ENCODE results near the gene POLR3B. TPM values are rescaled to one million over a fixed set of nuclear protein-coding genes. Genes with fewer than 3 reads are reported as not detected.
"Not testable (repeated sequence)": the region's sequence is repeated elsewhere in the genome, so short reads cannot be mapped to it uniquely, and the experiment has no call there.

The POLR3B gene
- total RNA-seq, 1 donor from 2014 or later = 7.3 TPM

DNA sequence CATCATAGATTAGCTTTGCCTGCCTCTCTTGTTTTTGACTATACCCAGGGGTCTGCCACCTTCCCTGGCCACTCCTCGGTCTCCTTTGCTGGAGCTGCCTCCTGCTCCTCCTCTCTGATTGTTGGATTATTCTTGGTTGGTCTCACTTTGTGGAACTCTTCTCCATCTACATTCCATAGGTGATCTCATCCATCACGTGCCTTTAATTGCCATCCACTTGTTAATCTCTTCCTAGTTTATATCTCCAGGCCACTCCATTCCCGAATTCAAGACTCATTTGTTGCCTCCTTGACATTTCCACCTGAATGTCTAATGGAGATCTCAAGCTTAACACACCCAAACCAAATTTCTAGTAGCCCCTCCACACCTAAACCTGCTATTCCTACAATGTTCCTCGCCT lies 5.4 kb downstream of the POLR3B start:
- Mint-ChIP-seq H3K4me1 (peaks cover 10% of the 10 kb centered on the region), H3K9me3 (no peaks in the 10 kb centered on the region), H3K4me3 (no peak overlapping the region), H3K27ac (no peak overlapping the region), H3K36me3 (ENCODE audit: low read depth) (peaks cover 22% of the 10 kb centered on the region), H3K27me3 (no peaks in the 10 kb centered on the region)
- no peak for DNase-seq
- TF ChIP-seq, protein P1, sequence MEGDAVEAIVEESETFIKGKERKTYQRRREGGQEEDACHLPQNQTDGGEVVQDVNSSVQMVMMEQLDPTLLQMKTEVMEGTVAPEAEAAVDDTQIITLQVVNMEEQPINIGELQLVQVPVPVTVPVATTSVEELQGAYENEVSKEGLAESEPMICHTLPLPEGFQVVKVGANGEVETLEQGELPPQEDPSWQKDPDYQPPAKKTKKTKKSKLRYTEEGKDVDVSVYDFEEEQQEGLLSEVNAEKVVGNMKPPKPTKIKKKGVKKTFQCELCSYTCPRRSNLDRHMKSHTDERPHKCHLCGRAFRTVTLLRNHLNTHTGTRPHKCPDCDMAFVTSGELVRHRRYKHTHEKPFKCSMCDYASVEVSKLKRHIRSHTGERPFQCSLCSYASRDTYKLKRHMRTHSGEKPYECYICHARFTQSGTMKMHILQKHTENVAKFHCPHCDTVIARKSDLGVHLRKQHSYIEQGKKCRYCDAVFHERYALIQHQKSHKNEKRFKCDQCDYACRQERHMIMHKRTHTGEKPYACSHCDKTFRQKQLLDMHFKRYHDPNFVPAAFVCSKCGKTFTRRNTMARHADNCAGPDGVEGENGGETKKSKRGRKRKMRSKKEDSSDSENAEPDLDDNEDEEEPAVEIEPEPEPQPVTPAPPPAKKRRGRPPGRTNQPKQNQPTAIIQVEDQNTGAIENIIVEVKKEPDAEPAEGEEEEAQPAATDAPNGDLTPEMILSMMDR (IDR thresholded peaks at IDR 0.05) = no peak
- POLR2A ChIA-PET = no interaction called here
- CTCF ChIA-PET = no interaction called here
- intact Hi-C loops (cut with micrococcal nuclease) = no loop called here
- no peak for ATAC-seq (ENCODE audit: low read depth)

DNA sequence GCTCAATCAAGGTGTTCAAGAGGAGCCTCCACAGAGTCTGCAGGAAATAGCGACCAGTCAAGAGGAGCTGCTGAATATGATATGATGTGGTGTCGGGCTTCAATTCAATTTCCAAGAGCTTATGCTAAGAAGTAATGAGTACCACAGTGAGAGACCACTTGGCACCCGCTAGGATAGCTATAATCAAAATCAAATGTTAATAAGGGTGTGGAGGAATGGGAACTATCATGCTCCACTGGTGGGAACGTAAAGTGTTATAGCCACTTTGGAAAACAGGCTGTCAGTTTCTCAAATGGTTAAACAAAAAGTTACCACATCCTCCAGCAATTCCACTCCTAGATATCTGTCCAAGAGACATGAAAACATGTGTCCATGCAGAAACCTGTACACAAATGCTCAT lies 6.7 kb downstream of the POLR3B start:
- ATAC-seq (ENCODE audit: low read depth) (no peak), DNase-seq (no peak)
- intact Hi-C loops (cut with micrococcal nuclease) = no loop called here
- Mint-ChIP-seq H3K27me3 (no peaks in the 10 kb centered on the region), H3K27ac (no peak overlapping the region), H3K4me1 (no peaks in the 10 kb centered on the region), H3K4me3 (no peak overlapping the region), H3K9me3 (no peaks in the 10 kb centered on the region), H3K36me3 (ENCODE audit: low read depth) (peaks cover 23% of the 10 kb centered on the region)
- TF ChIP-seq, protein P1 (IDR thresholded peaks at IDR 0.05) = no peak
- ChIA-PET POLR2A (no interaction called here), CTCF (no interaction called here)

DNA sequence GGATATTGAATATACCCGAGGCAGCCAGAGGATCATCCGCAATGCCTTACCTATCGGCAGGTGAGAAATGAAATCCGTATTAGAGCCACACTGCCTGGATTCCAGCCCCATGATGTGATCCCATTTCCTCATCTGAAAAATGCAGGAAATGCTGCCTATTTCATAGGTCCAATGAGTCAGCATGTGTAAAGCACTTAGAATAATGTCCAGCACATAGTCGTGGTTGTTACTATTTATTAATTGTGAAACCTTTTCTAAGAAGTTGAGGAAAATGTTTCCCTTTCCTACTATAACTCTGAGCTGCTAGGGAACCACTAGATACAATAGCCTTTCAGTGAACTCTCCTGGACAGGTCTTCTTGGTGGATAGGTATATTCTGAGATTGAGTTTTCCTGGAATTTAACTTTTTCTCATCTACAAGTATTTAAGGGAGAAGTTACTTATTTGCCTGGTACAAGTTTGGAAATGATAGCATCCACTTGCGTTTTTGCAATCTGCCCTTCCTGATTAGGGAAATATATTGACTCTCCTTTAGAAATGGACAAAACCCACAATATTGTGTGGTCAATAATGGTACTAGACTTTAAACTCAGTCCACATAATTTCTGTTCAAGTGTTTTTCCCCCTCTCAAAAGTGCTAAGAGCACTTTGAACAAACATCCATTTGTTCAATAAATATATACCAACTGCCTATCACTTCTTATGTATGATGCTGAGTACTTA lies 12.2 kb downstream of the POLR3B start:
- Mint-ChIP-seq H3K27me3 (no peaks in the 10 kb centered on the region), H3K36me3 (ENCODE audit: low read depth) (peaks cover 50% of the 10 kb centered on the region), H3K4me3 (no peak overlapping the region), H3K4me1 (no peaks in the 10 kb centered on the region), H3K27ac (no peak overlapping the region), H3K9me3 (no peaks in the 10 kb centered on the region)
- ATAC-seq (ENCODE audit: low read depth) (no peak), DNase-seq (no peak)
- TF ChIP-seq, protein P1 (IDR thresholded peaks at IDR 0.05) = no peak
- ChIA-PET POLR2A (no interaction called here), CTCF (no interaction called here)
- intact Hi-C loops (cut with micrococcal nuclease) = no loop called here

DNA sequence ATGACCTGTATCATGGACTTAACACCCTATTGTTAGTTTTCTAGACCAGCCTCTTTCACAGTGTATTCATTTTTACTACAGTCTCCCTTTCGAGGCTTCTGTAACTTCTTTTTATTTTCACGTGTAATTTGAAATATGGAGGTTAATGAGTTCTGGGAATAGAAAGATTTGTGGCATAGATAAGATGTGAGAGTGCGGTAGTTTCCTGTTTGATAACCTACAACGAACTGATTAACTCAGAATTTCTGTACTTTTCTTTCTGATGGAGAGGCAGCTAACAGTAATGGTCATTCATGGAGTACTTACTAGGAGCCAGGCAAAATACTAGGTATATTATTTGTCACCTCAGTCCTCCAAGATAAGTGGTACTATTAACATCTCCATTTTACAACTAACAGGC lies 21.2 kb downstream of the POLR3B start:
- Mint-ChIP-seq H3K27ac (no peak overlapping the region), H3K4me3 (no peak overlapping the region), H3K9me3 (peaks cover 4% of the 10 kb centered on the region), H3K36me3 (ENCODE audit: low read depth) (peaks cover 80% of the 10 kb centered on the region), H3K27me3 (no peaks in the 10 kb centered on the region), H3K4me1 (no peaks in the 10 kb centered on the region)
- intact Hi-C loops (cut with micrococcal nuclease) = no loop called here
- ATAC-seq (ENCODE audit: low read depth) (no peak), DNase-seq (no peak)
- ChIA-PET POLR2A (no interaction called here), CTCF (no interaction called here)
- TF ChIP-seq, protein P1 (IDR thresholded peaks at IDR 0.05) = no peak

- ChIA-PET POLR2A (no interaction called here), CTCF (no interaction called here)
- DNase-seq = no peak
- Mint-ChIP-seq H3K36me3 (ENCODE audit: low read depth) (peaks cover 67% of the 10 kb centered on the region), H3K9me3 (peaks cover 4% of the 10 kb centered on the region), H3K27ac (no peak overlapping the region), H3K4me1 (no peaks in the 10 kb centered on the region), H3K4me3 (no peak overlapping the region), H3K27me3 (no peaks in the 10 kb centered on the region)
- TF ChIP-seq, protein P1 (IDR thresholded peaks at IDR 0.05) = no peak
- intact Hi-C loops (cut with micrococcal nuclease) = no loop called here
- no peak for ATAC-seq (ENCODE audit: low read depth)
These were observed 23.4 kb downstream of the POLR3B start for GRCh38 chr12:106380954-106381353.

DNA sequence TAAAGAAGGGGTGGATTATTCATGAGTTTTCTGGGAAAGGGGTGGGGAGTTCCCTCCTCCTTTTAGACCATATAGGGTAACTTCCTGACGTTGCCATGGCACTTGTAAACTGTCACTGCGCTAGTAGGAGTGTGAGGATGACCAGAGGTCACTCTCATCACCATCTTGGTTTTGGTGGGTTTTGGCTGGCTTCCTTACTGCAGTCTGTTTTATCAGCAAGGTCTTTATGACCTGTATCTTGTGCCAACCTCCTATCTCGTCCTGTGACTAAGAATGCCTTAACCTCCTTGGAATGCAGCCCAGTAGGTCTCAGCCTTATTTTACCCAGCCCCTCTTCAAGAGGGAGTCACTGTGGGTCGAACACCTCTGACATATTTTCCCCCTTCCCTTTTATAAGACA lies 24.3 kb downstream of the POLR3B start:
- POLR2A ChIA-PET; ATAC-seq (ENCODE audit: low read depth); CTCF ChIA-PET; H3K27me3 Mint-ChIP-seq; DNase-seq; H3K9me3 Mint-ChIP-seq; intact Hi-C loops (cut with micrococcal nuclease); H3K27ac Mint-ChIP-seq; H3K4me3 Mint-ChIP-seq; H3K4me1 Mint-ChIP-seq: not testable (repeated sequence)
- peaks cover 58% of the 10 kb centered on the region for H3K36me3 Mint-ChIP-seq (ENCODE audit: low read depth)

Measured in activated B cell treated with CpG ODN at 0.5 μM for 24 hours (primary cell).